Measurements from ENCODE around the gene FBXL7.

The FBXL7 gene

GRCh38 chr5:15574128-15574527 lies 74.1 kb downstream of the FBXL7 start:
- in situ Hi-C loops (cut with HindIII; ENCODE audit: low pct_ligation_motif_present, low sequenced_read_pairs) = no loop called here
- Histone ChIP-seq H3K27me3 (replicated peaks) (no peaks in the 10 kb centered on the region), H3K27ac (no peak overlapping the region)

GRCh38 chr5:15574806-15575325 lies 74.9 kb downstream of the FBXL7 start:
- DNase-seq = no peak
- in situ Hi-C loops (cut with HindIII; ENCODE audit: low pct_ligation_motif_present, low sequenced_read_pairs) = no loop called here
- H3K27me3 ChIP-seq (replicated peaks) = no peaks in the 10 kb centered on the region
- no peak for TF ChIP-seq CTCF (IDR thresholded peaks at IDR 0.05; ENCODE audit: low read depth, low read length, missing control alignments)
- H3K36me3 ChIP-seq (replicated peaks) = no peaks in the 10 kb centered on the region
- no peak overlapping the region for H3K27ac ChIP-seq
- no peak overlapping the region for H3K4me3 ChIP-seq (ENCODE audit: low read depth, low read length)

More at GRCh38 chr5:15574128-15574527, 74.1 kb downstream of the FBXL7 start:
- no peak for TF ChIP-seq CTCF (IDR thresholded peaks at IDR 0.05; ENCODE audit: low read depth, low read length, missing control alignments)
- no peak overlapping the region for H3K4me3 ChIP-seq (ENCODE audit: low read depth, low read length)
- no peak for DNase-seq
- no peaks in the 10 kb centered on the region for H3K36me3 ChIP-seq (replicated peaks)

- H3K27me3 ChIP-seq (replicated peaks) = no peaks in the 10 kb centered on the region
- no peak overlapping the region for H3K4me3 ChIP-seq (ENCODE audit: low read depth, low read length)
- H3K27ac ChIP-seq = no peak overlapping the region
- in situ Hi-C loops (cut with HindIII; ENCODE audit: low pct_ligation_motif_present, low sequenced_read_pairs) = no loop called here
- H3K36me3 ChIP-seq (replicated peaks) = no peaks in the 10 kb centered on the region
- DNase-seq = no peak
- no peak for TF ChIP-seq CTCF (IDR thresholded peaks at IDR 0.05; ENCODE audit: low read depth, low read length, missing control alignments)
These were observed 75.7 kb downstream of the FBXL7 start for GRCh38 chr5:15575666-15576065.

- Histone ChIP-seq H3K36me3 (replicated peaks) (no peaks in the 10 kb centered on the region), H3K27ac (no peak overlapping the region), H3K4me3 (ENCODE audit: low read depth, low read length) (no peak overlapping the region), H3K27me3 (replicated peaks) (no peaks in the 10 kb centered on the region)
- in situ Hi-C loops (cut with HindIII; ENCODE audit: low pct_ligation_motif_present, low sequenced_read_pairs) = no loop called here
- no peak for DNase-seq
- TF ChIP-seq CTCF (IDR thresholded peaks at IDR 0.05; ENCODE audit: low read depth, low read length, missing control alignments) = no peak
These were observed 77.2 kb downstream of the FBXL7 start for GRCh38 chr5:15577132-15577531.

GRCh38 chr5:15577831-15578230 lies 77.9 kb downstream of the FBXL7 start:
- Histone ChIP-seq H3K27me3 (replicated peaks) (no peaks in the 10 kb centered on the region), H3K27ac (no peak overlapping the region), H3K4me3 (ENCODE audit: low read depth, low read length) (no peak overlapping the region), H3K36me3 (replicated peaks) (no peaks in the 10 kb centered on the region)
- DNase-seq = no peak
- TF ChIP-seq CTCF (IDR thresholded peaks at IDR 0.05; ENCODE audit: low read depth, low read length, missing control alignments) = no peak
- in situ Hi-C loops (cut with HindIII; ENCODE audit: low pct_ligation_motif_present, low sequenced_read_pairs) = no loop called here

Measured in brain microvascular endothelial cell (primary cell).